GM23248 (cell line): ENCODE data around the gene MGAT3. TPM values are rescaled to one million over a fixed set of nuclear protein-coding genes. Genes with fewer than 3 reads are reported as not detected.
A peak's percentile ranks its signal among the peaks of the same experiment; 100 is the strongest.
"Not testable (repeated sequence)": the region's sequence is repeated elsewhere in the genome, so short reads cannot be mapped to it uniquely, and the experiment has no call there.

Experiments used
- DNase-seq: peaks from one replicate; pipeline ENCODE4 v3.0.0-alpha.2; 2015
- H2AFZ ChIP-seq: fragments of 200-600 bp; sonication (generic); 2 replicates; pipeline ENCODE4 v1.6.1; 2016; ENCODE audit warnings: antibody characterized with exemption
- H3F3A ChIP-seq: fragments of 200-600 bp; sonication (generic); 2 replicates; pipeline ENCODE4 v1.6.1; 2016; ENCODE audit warnings: mild to moderate bottlenecking, antibody characterized with exemption, mixed run types; ENCODE audit not compliant: insufficient read depth
- H3K27ac ChIP-seq: fragments of 200-600 bp; sonication (generic); 2 replicates; pipeline ENCODE4 v1.5.1; 2016; ENCODE audit warnings: mild to moderate bottlenecking
- H3K27me3 ChIP-seq: fragments of 200-600 bp; sonication (generic); replicated peaks from 2 replicates; pipeline ENCODE4 v1.6.1; 2016; ENCODE audit warnings: mild to moderate bottlenecking; ENCODE audit not compliant: insufficient read depth
- H3K36me3 ChIP-seq: fragments of 200-600 bp; sonication (generic); 2 replicates; pipeline ENCODE4 v1.6.1; 2016; ENCODE audit warnings: low read depth, mild to moderate bottlenecking
- H3K4me1 ChIP-seq: fragments of 200-600 bp; sonication (generic); 2 replicates; pipeline ENCODE4 v1.6.1; 2016; ENCODE audit warnings: mild to moderate bottlenecking; ENCODE audit not compliant: insufficient read depth
- H3K4me2 ChIP-seq: fragments of 200-600 bp; sonication (generic); one replicate; pipeline ENCODE4 v1.6.1; 2016; ENCODE audit warnings: mild to moderate bottlenecking; ENCODE audit not compliant: unreplicated experiment
- H3K4me3 ChIP-seq: fragments of 200-600 bp; sonication (generic); 2 replicates; pipeline ENCODE4 v1.5.1; 2016; ENCODE audit warnings: mild to moderate bottlenecking
- H3K79me2 ChIP-seq: fragments of 200-600 bp; sonication (generic); 2 replicates; pipeline ENCODE4 v1.6.1; 2016; ENCODE audit warnings: mild to moderate bottlenecking; ENCODE audit not compliant: insufficient read depth
- H3K9ac ChIP-seq: fragments of 200-600 bp; sonication (generic); 2 replicates; pipeline ENCODE4 v1.6.1; 2016; ENCODE audit warnings: mild to moderate bottlenecking
- H3K9me2 ChIP-seq: fragments of 200-600 bp; sonication (generic); 2 replicates; pipeline ENCODE4 v1.6.1; 2016; ENCODE audit warnings: mixed run types, mild to moderate bottlenecking, moderate library complexity; ENCODE audit not compliant: insufficient read depth
- H3K9me3 ChIP-seq: fragments of 200-600 bp; sonication (generic); one replicate; pipeline ENCODE4 v1.6.1; 2017; ENCODE audit warnings: low read depth
- H4K20me1 ChIP-seq: fragments of 200-600 bp; sonication (generic); 2 replicates; pipeline ENCODE4 v1.6.0; 2016; ENCODE audit not compliant: insufficient read depth
- EZH2 ChIP-seq: fragments of 200-600 bp; sonication (generic); IDR thresholded peaks from 2 replicates; pipeline ENCODE4 v1.6.1; 2018; ENCODE audit warnings: antibody characterized with exemption, mild to moderate bottlenecking; ENCODE audit not compliant: insufficient read depth, poor library complexity, severe bottlenecking
- EZH2phosphoT487 ChIP-seq: fragments of 200-600 bp; sonication (generic); IDR thresholded peaks from 2 replicates; pipeline ENCODE4 v1.6.1; 2018; ENCODE audit warnings: antibody characterized with exemption, moderate library complexity, mild to moderate bottlenecking, low read depth; ENCODE audit not compliant: insufficient read depth
- WGBS, 2 experiments: methylation state at CpG; one replicate each; pipeline ENCODE4 v1.1.6; 2015 to 2017; ENCODE audit warnings: low lambda C conversion rate in 2 of 2, low coverage in 1 of 2; ENCODE audit errors: missing lambda C conversion rate in 2 of 2; 5-methylcytosine and 5-hydroxymethylcytosine counted together
- in situ Hi-C: fragments of 300-500 bp; cut with MboI; formaldehyde crosslinking; loops from 2 replicates; pipeline ENCODE4 v1.15.0; 2020
- polyA plus RNA-seq: library from polyadenylated mRNA; unstranded; fragments of >200 nt; fragmentation: Nextera tagmentation; extraction: Ambion mirVana; gene quantifications from 2 replicates; pipeline ENCODE4 v1.2.1, GENCODE V29; 2016
- total RNA-seq: library from RNA; depleted of rRNA; stranded (reverse); fragments of >200 nt; shearing (Covaris generic); gene quantifications from 2 replicates; pipeline ENCODE4 v1.2.3, GENCODE V29; 2014

The MGAT3 gene
- total and polyA plus RNA-seq, 2 experiments from 2014 or later: not detected

GRCh38 chr22:39504071-39504470 is 47.3 kb downstream of the MGAT3 start:
- H3K4me2 ChIP-seq: no peak overlapping the region
- no peak for DNase-seq
- no peaks in the 10 kb centered on the region for H3K27me3 ChIP-seq
- no peaks in the 10 kb centered on the region for H3K9me2 ChIP-seq
- no peaks in the 10 kb centered on the region for H3F3A ChIP-seq
- in situ Hi-C loops: no loop called here
- peak overlapping the region; percentile 94 for H3K9ac ChIP-seq
- H4K20me1 ChIP-seq: no peaks in the 10 kb centered on the region
- no peak for TF ChIP-seq EZH2
- no peak for TF ChIP-seq EZH2phosphoT487
- peak overlapping the region; percentile 93; the same call in 1 of the 2 replicates for H3K4me3 ChIP-seq
- peaks cover 24% of the 10 kb centered on the region; the same call in 1 of the 2 replicates for H3K36me3 ChIP-seq
- WGBS, 2 experiments: 92% methylated on average over 16 of the region's 16 CpGs
- no peak overlapping the region for H3K27ac ChIP-seq
- peaks cover 69% of the 10 kb centered on the region for H3K79me2 ChIP-seq
- H2AFZ ChIP-seq: no peak overlapping the region
- H3K9me3 ChIP-seq: no peaks in the 10 kb centered on the region
- peaks cover 15% of the 10 kb centered on the region for H3K4me1 ChIP-seq

DNA sequence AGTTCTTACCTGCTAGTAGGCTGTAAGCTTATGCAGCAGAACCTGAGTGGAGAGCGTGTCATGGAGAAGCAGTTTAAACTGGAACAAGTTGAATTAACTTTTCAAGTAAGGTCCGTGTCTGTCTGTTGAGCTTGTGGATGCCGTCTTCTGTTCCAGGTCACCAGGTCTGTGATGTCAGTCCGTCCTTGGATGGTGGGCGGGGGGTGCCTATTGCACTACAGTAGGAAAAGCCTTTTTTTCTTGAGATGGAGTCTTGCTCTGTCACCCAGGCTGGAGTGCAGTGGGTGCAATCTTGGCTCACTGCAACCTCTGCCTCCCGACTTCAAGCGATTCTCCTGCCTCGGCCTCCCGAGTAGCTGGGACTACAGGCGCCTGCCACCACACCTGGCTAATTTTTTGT is 50.2 kb downstream of the MGAT3 start:
- H3F3A ChIP-seq, H3K27ac ChIP-seq, H4K20me1 ChIP-seq, H3K4me1 ChIP-seq, H3K9me3 ChIP-seq, H3K4me2 ChIP-seq, H3K4me3 ChIP-seq, DNase-seq, H3K9ac ChIP-seq, H3K27me3 ChIP-seq, in situ Hi-C loops, H2AFZ ChIP-seq, H3K9me2 ChIP-seq: not testable (repeated sequence)
- 87 to 91% methylated on average over 10 of the region's 10 CpGs for WGBS, 2 experiments
- peaks cover 31% of the 10 kb centered on the region; the same call in 1 of the 2 replicates for H3K36me3 ChIP-seq
- H3K79me2 ChIP-seq: peaks cover 98% of the 10 kb centered on the region

GRCh38 chr22:39508393-39508792 is 51.6 kb downstream of the MGAT3 start:
- H3K4me2 ChIP-seq: no peak overlapping the region
- in situ Hi-C loops: no loop called here
- no peaks in the 10 kb centered on the region for H3K9me2 ChIP-seq
- no peak overlapping the region for H3K9ac ChIP-seq
- no peak overlapping the region for H2AFZ ChIP-seq
- H3K79me2 ChIP-seq: peaks cover 86% of the 10 kb centered on the region
- H3K4me1 ChIP-seq: peaks cover 4% of the 10 kb centered on the region
- no peak for DNase-seq
- no peaks in the 10 kb centered on the region for H4K20me1 ChIP-seq
- no peaks in the 10 kb centered on the region for H3F3A ChIP-seq
- TF ChIP-seq EZH2: no peak
- no peak for TF ChIP-seq EZH2phosphoT487
- no peaks in the 10 kb centered on the region for H3K9me3 ChIP-seq
- no peak overlapping the region for H3K4me3 ChIP-seq
- no peak overlapping the region for H3K27ac ChIP-seq
- 94 to 97% methylated on average over 4 of the region's 4 CpGs for WGBS, 2 experiments
- no peaks in the 10 kb centered on the region for H3K27me3 ChIP-seq
- H3K36me3 ChIP-seq: peaks cover 32% of the 10 kb centered on the region; the same call in 1 of the 2 replicates

DNA sequence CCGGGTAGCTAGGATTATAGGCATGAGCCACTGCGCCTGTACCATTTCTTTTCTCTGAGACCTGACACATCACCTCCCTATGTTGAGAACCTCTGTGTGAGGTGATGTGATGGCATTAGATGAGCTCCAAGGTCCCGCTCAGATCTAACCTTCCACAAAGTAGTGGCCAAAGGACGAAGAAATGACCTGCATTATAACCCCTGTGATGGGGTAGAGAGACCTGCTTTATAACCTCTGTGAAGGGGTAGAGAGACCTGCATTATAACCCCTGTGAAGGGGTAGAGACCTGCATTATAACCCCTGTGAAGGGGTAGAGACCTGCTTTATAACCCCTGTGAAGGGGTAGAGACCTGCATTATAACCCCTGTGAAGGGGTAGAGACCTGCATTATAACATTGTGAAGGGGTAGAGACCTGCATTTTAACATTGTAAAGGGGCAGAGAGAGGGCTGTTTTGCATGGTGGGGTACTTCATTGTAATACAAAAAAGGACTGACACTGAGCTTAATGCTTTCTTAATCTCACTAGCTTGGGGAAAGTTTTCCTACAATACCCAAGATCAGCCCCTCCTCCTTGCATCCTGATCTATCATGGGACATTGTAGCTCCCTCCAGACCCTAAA is 53.8 kb downstream of the MGAT3 start:
- no peak overlapping the region for H3K27ac ChIP-seq
- no peak overlapping the region for H3K9ac ChIP-seq
- peaks cover 76% of the 10 kb centered on the region for H3K79me2 ChIP-seq
- no peak for DNase-seq
- no peak overlapping the region for H3K4me2 ChIP-seq
- H3K9me2 ChIP-seq: no peaks in the 10 kb centered on the region
- H3K36me3 ChIP-seq: peaks cover 38% of the 10 kb centered on the region
- no peak overlapping the region for H3K4me3 ChIP-seq
- no peaks in the 10 kb centered on the region for H3K4me1 ChIP-seq
- H4K20me1 ChIP-seq: no peaks in the 10 kb centered on the region
- in situ Hi-C loops: loop anchor here (10.0 kb wide), 1 partner anchor 356 kb away; the partner anchor contains the start of gene CBX7
- no peaks in the 10 kb centered on the region for H3K27me3 ChIP-seq
- no peak overlapping the region for H2AFZ ChIP-seq
- H3K9me3 ChIP-seq: no peaks in the 10 kb centered on the region
- TF ChIP-seq EZH2 (no peak), EZH2phosphoT487 (no peak)
- 98 to 100% methylated on average over 4 of the region's 4 CpGs for WGBS, 2 experiments
- H3F3A ChIP-seq: 0 out of 2 replicates have a peak, but pooled peaks cover 4% of the 10 kb centered on the region
